Stomach (tissue), 9 donors: ENCODE data around the gene LRRC27. TPM values are rescaled to one million over a fixed set of nuclear protein-coding genes. Genes with fewer than 3 reads are reported as not detected.

Experiments
- DNase-seq, 2 donors: peaks; one replicate each; pipeline versions ENCODE4 v3.0.0 to v3.0.0-alpha.2; 2013 to 2019
- H3K27ac ChIP-seq, 5 donors: fragments of 200-600 bp in 4 of 5; sonication (generic) in 4 of 5; one replicate each; pipeline ENCODE4 v1.5.1; 2013 to 2019; ENCODE audit warnings: mild to moderate bottlenecking in 1 of 5, moderate library complexity in 1 of 5
- H3K27me3 ChIP-seq, 3 donors: fragments of 200-600 bp; sonication (generic); one replicate each; pipeline ENCODE4 v1.5.1; 2017 to 2019; ENCODE audit warnings: mixed run types in 1 of 3
- H3K36me3 ChIP-seq, 4 donors: fragments of 200-600 bp; sonication (generic); 1 replicate in 3 of 4; 2 replicates in 1 of 4; pipeline ENCODE4 v1.5.1; 2016 to 2019
- H3K4me1 ChIP-seq, 4 donors: fragments of 200-600 bp; sonication (generic); one replicate each; pipeline ENCODE4 v1.5.1; 2016 to 2019
- H3K4me3 ChIP-seq, 4 donors: fragments of 200-600 bp; sonication (generic) in 3 of 4; one replicate each; pipeline ENCODE4 v1.5.1; 2016 to 2019; ENCODE audit warnings: mild to moderate bottlenecking in 1 of 4
- H3K9me3 ChIP-seq, 4 donors: fragments of 200-600 bp; sonication (generic); one replicate each; pipeline ENCODE4 v1.5.1; 2016 to 2019
- EP300 ChIP-seq: sonication (generic); formaldehyde crosslinking; IDR thresholded peaks from one replicate; pipeline ENCODE4 v1.6.1; 2017; ENCODE audit warnings: antibody characterized with exemption
- POLR2A ChIP-seq, 4 donors: fragments of 450-650 bp; IDR thresholded peaks; one replicate each; pipeline ENCODE4 v1.6.1; 2016; ENCODE audit warnings: antibody characterized with exemption in 4 of 4, control low read depth in 2 of 4, mild to moderate bottlenecking in 1 of 4, moderate library complexity in 1 of 4
- POLR2AphosphoS5 ChIP-seq, 3 donors: sonication (generic); formaldehyde crosslinking; IDR thresholded peaks; one replicate each; pipeline ENCODE4 v1.6.1; 2016; ENCODE audit warnings: antibody characterized with exemption in 3 of 3
- WGBS, 5 donors: extraction: QIAGEN DNeasy Blood & Tissue Kit in 3 of 5; methylation state at CpG; one replicate each; pipeline versions ENCODE4 v1.1.5 to v1.1.7; 2013 to 2018; 5-methylcytosine and 5-hydroxymethylcytosine counted together
- intact Hi-C: fragments of 100-400 bp; cut with DNase I; formaldehyde crosslinking; loops from one replicate; pipeline ENCODE4 v1.15.1; 2023; ENCODE audit warnings: low total_unique reads
- polyA plus RNA-seq, 3 donors: library from polyadenylated mRNA; stranded (reverse); fragments of 200-250 nt; gene quantifications; one replicate each; pipeline ENCODE4 v1.2.3, GENCODE V29; 2013
- total RNA-seq, 5 donors: library from RNA; depleted of rRNA; stranded (reverse); fragments of >200 nt; gene quantifications; one replicate each; pipeline versions ENCODE4 v1.1.0 to v1.2.3, GENCODE V29; 2014 to 2016
- TF ChIP-seq, protein P1 (sequence below), 7 experiments: fragments of 450-650 bp in 4 of 7; fragments of 200-600 bp in 3 of 7; sonication (generic) in 3 of 7; IDR thresholded peaks; one replicate each; pipeline ENCODE4 v1.5.1; 2016 to 2019; ENCODE audit warnings: antibody characterized with exemption in 7 of 7, control low read depth in 2 of 7, mild to moderate bottlenecking in 1 of 7
- donor health status: healthy with polysubstance abuse.
- donor health status: Bipolar disorder and iron deficiency.
- donor health status: healthy.

LRRC27 gene
- total and polyA plus RNA-seq, 8 donors = 4.2 to 31.3 (median 11.1) TPM

DNA sequence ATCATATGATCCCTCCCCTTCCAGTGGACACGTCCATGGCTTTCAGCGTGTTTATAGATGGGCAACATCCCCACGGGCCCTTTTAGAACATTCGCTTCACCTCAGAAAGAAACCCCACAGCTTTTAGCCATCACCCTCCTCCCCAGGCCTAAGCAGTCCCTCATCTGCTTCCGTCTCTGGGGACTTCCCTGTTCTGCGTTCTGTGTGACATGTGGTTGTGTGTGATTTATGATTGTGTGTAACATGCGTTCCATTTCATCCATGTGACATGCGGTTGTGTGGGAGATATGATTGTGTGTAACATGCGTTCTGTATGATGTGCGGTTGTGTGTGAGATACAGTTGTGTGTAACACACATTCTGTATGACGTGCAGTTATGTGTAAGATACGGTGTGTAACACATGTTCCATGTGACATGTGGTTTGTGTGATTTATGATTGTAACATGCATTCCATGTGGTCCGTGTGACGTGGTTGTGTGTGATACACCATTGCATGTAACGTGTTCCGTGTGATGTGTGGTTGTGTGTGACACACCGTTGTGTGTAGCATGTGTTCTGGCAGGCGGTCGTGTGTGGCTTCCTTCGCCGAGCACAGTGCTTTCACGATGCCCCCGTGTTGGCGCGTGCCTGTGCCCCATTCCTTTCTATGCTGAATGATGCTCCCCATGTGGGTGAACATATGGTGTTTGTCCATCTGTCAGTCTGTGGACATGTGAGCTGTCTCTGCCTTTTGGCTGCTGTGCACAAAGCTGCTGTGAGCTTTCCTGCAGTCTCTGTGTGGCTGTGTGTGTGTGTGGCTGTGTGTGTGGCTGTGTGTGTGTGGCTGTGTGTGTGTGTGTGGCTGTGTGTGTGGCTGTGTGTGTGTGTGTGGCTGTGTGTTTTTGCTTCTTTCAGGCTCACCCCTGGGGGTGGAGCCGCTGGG is 91.2 kb downstream of the LRRC27 start:
- 74 to 84% (median 82%) methylated on average over 26 of the region's 26 CpGs for WGBS, 5 donors
- peak in 1 of 2 donors; percentile 66 for DNase-seq

DNA sequence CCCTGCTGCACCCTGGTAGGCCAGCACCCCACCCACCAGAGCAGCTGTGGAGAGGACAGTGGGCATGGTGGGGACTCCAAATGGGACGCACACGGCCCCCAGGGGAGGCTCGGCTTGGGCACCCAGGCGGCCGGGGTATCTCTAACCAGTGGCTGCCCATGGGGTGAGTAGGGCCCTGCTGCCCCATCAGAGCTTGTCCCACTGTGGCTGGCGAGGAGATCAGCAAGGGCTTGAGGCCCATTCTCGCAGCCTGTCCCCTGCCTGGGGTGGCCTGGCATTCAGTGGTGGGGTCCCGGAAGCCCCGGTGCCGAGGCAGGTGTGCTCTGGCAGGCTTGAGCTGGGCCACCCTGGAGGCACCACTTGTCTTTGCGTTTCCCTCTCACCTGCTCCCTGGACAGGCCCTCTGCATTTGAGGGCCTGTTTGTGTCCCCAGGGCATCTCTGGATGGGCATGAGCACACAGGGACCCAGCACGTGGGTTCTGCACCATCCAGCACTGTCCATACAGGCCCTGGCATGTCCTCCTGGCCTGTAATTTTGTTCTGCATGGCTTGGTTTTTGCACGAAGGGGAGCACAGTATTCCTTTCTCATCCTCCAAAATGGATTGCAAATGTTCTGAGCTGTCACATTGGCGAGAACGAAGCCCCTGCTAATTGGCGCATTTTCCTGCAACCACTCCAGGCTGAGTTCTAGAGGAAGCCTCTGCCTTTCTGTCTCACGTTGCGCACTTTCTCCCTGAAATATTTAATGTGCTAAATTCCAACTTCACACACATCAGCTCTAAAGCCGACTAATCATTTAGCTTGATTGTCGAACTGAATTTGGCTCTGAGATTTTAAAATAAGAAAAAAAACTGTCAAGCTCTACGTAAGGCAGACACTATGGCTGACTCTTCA is 92.2 kb downstream of the LRRC27 start:
- intact Hi-C loops = no loop called here
- Histone ChIP-seq H3K4me1 (peaks cover 35 to 56% (median 55%) of the 10 kb centered on the region in 4 donors), H3K27ac (peak overlapping the region in 1 of 5 donors; percentile 32)

More for the DNA sequence above, 91.2 kb downstream of the LRRC27 start:
- Histone ChIP-seq H3K9me3 (no peaks in the 10 kb centered on the region), H3K36me3 (peaks cover 0 to 12% (median 5%) of the 10 kb centered on the region in 4 donors), H3K27ac (peak overlapping the region in 4 of 5 donors; percentile 95 to 97 (median 96)), H3K4me1 (peaks cover 45 to 63% (median 62%) of the 10 kb centered on the region in 4 donors), H3K4me3 (no peak overlapping the region), H3K27me3 (no peaks in the 10 kb centered on the region)
- TF ChIP-seq POLR2A (IDR thresholded peaks at IDR 0.05) (no peak), EP300 (no peak), POLR2AphosphoS5 (IDR thresholded peaks at IDR 0.05) (peak in 1 of 3 donors; percentile 20)
- intact Hi-C loops = no loop called here

DNA sequence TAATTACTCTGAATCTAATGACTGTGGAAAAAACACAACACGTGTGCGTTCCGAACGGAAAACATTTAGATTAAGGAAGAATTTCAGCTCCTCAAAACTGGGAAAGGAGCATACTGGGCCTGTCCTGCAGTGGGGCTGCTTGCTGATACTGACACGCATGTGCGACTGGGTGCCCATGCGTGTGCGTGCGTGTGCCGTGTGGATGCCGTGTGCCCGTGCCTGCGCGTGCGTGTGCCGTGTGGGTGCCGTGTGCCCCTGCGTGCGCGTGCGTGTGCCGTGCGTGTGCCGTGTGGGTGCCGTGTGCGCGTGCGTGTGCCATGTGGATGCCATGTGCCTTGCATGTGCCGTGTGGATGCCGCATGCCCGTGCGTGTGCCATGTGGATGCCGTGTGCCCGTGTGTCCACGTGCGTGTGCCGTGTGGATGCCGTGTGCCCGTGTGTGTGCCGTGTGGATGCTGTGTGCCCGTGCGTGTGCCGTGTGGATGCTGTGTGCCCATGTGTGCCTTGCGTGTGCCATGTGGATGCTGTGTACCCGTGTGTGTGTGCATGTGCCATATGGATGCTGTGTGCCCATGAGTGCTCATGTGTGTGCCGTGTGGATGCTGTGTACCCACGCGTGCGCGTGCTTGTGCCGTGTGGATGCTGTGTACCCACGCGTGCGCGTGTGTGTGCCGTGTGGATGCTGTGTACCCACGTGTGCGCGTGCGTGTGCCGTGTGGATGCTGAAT is 93.2 kb downstream of the LRRC27 start:
- Histone ChIP-seq H3K27ac (no peak overlapping the region), H3K9me3 (no peaks in the 10 kb centered on the region), H3K27me3 (no peaks in the 10 kb centered on the region), H3K4me1 (peaks cover 32 to 57% (median 55%) of the 10 kb centered on the region in 4 donors), H3K36me3 (peaks cover 0 to 14% (median 6%) of the 10 kb centered on the region in 4 donors), H3K4me3 (no peak overlapping the region)
- WGBS, 5 donors = 95 to 98% (median 96%) methylated on average over 55 to 61 of the region's 61 CpGs
- no peak for DNase-seq
- intact Hi-C loops = no loop called here
- TF ChIP-seq POLR2AphosphoS5 (IDR thresholded peaks at IDR 0.05) = no peak
- TF ChIP-seq EP300 = no peak
- TF ChIP-seq, protein P1, sequence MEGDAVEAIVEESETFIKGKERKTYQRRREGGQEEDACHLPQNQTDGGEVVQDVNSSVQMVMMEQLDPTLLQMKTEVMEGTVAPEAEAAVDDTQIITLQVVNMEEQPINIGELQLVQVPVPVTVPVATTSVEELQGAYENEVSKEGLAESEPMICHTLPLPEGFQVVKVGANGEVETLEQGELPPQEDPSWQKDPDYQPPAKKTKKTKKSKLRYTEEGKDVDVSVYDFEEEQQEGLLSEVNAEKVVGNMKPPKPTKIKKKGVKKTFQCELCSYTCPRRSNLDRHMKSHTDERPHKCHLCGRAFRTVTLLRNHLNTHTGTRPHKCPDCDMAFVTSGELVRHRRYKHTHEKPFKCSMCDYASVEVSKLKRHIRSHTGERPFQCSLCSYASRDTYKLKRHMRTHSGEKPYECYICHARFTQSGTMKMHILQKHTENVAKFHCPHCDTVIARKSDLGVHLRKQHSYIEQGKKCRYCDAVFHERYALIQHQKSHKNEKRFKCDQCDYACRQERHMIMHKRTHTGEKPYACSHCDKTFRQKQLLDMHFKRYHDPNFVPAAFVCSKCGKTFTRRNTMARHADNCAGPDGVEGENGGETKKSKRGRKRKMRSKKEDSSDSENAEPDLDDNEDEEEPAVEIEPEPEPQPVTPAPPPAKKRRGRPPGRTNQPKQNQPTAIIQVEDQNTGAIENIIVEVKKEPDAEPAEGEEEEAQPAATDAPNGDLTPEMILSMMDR (IDR thresholded peaks at IDR 0.05) = no peak
- no peak for TF ChIP-seq POLR2A (IDR thresholded peaks at IDR 0.05)

More for the DNA sequence above, 92.2 kb downstream of the LRRC27 start:
- H3K27me3 ChIP-seq = no peaks in the 10 kb centered on the region
- DNase-seq = no peak
- TF ChIP-seq EP300 (no peak), POLR2A (IDR thresholded peaks at IDR 0.05) (no peak), POLR2AphosphoS5 (IDR thresholded peaks at IDR 0.05) (no peak)
- TF ChIP-seq, protein P1 (IDR thresholded peaks at IDR 0.05) = no peak
- peaks cover 0 to 14% (median 6%) of the 10 kb centered on the region in 4 donors for H3K36me3 ChIP-seq
- H3K4me3 ChIP-seq = no peak overlapping the region
- no peaks in the 10 kb centered on the region for H3K9me3 ChIP-seq
- 84 to 91% (median 89%) methylated on average over 16 to 21 of the region's 21 CpGs for WGBS, 5 donors

DNA sequence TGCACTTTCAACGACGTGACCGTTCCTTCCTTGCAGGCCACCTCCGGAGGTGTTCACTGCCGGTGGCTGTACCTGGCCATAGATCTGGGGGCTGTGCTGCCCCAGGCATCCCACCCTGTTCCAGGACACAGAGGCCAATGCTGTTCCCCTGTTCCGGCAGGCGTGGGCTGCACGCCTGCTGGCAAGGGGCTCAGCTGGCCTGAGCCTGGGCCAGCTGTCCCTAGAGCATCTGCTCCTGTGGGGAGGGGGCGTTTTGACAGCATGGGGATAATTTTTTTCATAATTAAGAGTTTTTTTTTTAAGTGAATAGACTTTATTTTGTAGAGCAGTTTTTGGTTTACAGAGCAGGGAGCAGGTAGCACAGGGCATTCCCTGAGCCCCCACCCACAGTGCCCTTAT is 93.8 kb downstream of the LRRC27 start:
- Histone ChIP-seq H3K27ac (no peak overlapping the region), H3K9me3 (no peaks in the 10 kb centered on the region), H3K4me1 (peaks cover 27 to 54% (median 50%) of the 10 kb centered on the region in 4 donors), H3K4me3 (no peak overlapping the region), H3K27me3 (no peaks in the 10 kb centered on the region), H3K36me3 (peaks cover 0 to 14% (median 6%) of the 10 kb centered on the region in 4 donors)
- no peak for DNase-seq
- no peak for TF ChIP-seq POLR2A (IDR thresholded peaks at IDR 0.05)
- TF ChIP-seq, protein P1 (IDR thresholded peaks at IDR 0.05) = no peak
- TF ChIP-seq EP300 = no peak
- no peak for TF ChIP-seq POLR2AphosphoS5 (IDR thresholded peaks at IDR 0.05)
- intact Hi-C loops = no loop called here
- WGBS, 5 donors = 80 to 98% (median 91%) methylated on average over 9 of the region's 9 CpGs
